GM19238 (cell line): ENCODE data around the gene TSEN34.
"Not testable (repeated sequence)": the region's sequence is repeated elsewhere in the genome, so short reads cannot be mapped to it uniquely, and the experiment has no call there.

Experiments used
- DNase-seq: peaks from one replicate; pipeline ENCODE4 v3.0.0; 2011; ENCODE audit warnings: low spot score; ENCODE audit not compliant: insufficient read length

TSEN34 gene

DNA sequence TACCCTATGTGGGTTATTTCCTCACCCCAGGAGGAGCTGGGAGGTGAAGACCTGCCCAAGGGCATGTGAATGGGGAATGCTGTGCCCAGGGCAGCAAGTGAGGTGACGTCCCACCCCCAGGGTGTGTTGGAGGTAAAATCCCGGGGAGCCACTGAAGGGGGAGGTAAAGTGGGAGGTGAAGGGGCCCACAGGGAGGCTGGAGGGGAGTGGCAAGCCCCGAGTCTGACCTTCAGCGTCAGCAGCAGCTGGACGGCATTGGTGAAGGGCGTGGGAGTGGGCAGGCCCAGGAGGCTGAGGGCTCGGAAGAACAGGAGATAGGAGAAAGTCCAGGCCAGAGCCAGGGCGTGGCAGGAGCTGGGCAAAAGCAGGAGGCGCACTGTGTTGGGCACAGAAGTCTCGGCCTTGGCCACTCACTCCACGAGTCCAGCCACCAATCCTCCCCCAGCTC is 4.2 kb upstream of the TSEN34 start:
- DNase-seq = no peak

DNA sequence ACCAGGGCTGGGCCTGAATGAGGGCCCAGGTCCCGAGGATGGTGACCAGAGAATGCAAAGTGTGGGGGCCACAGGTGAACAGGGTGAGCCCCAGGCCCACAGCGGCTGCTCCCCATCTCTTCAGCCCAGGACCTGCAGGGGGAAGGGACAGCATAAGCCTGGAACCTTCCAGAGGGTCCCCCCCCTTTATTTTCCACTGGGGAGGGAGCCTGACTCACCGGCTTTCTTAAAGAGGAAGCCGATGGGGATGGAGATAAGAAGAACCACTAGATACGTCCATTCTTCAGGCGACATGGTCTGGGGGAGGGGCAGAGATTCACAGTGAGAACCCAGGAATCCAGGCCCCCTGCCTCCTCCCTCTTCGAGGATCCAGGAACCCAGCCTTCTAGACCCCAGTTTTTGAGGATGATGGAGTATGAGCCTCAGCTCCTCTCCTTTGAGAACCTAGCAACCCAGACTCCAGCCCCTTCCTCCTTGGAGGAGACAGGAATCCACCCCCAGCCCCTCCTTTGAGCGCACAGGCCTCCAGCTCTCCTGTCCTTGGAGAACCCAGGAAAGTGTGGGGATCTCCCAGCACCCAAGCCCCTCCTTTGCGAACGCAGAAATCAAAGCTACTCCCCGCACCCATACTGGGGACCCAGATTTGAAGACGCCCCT is 2.8 kb upstream of the TSEN34 start:
- DNase-seq = no peak

DNA sequence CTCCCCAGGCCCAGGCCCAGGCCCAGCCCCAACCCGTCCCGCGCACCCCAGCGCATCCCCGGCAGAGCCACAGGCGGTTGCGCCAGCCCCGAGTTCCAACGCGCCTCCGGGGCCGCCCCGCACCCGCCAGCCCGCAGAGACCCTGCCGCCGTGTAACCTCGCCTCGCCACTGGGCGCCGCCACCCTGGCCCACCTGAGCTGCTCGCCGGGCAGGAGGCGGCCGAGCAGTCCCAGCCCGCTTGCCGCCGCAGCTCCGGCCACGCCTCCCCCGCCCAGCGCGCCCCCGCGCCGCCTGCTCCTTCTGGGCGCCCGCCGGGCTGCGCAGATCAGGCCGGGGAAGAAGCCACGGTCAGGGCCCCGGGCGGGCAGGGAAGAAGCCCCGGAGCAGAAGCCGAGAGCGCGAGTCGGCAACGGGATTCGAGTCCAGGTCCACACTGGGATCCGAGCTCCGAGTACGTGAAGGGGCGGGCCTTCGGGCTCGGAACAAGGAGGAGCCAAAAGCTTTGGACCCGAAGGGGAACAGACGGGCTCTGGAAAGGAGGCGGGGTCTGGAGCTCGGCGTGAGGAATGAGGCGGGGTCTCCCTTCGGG is 1.9 kb upstream of the TSEN34 start, which contains the start of gene MBOAT7:
Gene MBOAT7 (minus strand): TSS at position 436 of the 590 bp plus-strand sequence. CDS start 1,072 bp downstream, outside the sequence.
- DNase-seq = peak; percentile 82

DNA sequence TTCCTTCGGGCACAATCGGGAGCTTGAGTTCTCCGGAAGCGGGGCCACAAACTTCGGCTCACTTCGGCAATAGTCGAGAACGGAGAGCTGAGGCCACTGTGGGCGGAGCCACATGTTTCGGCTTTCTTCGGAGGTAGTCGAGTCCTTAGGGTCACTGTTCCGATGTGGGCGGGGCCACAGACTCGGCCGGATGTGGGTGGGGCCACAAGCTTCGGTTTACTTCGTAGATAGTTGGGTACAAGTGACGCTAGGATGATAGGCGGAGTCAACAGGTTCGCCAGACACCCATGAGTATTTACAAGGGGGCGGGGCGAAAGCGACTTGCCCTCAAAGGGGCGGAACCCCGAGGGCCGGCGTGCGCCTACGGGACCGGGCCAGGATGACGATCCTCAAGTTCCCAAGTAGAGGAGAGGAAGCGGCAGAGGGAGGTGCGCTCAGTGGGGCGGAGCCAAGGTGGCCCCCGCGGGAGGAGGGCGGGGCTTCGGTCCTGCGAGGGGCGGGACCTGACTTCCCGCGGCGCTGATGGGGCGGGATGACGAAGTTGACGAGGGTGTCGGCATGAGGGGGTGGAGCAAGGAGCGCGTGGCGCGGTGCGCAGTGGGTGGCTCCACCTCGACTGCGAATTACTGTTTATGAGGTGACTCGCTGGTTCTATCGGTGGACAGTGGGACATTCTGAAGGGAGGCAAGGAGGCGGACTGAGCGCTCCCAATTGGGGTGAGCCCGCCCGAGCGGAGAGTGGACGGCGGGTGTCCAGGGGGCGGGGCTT is 1.2 kb upstream of the TSEN34 start:
- DNase-seq = peak; percentile 92

DNA sequence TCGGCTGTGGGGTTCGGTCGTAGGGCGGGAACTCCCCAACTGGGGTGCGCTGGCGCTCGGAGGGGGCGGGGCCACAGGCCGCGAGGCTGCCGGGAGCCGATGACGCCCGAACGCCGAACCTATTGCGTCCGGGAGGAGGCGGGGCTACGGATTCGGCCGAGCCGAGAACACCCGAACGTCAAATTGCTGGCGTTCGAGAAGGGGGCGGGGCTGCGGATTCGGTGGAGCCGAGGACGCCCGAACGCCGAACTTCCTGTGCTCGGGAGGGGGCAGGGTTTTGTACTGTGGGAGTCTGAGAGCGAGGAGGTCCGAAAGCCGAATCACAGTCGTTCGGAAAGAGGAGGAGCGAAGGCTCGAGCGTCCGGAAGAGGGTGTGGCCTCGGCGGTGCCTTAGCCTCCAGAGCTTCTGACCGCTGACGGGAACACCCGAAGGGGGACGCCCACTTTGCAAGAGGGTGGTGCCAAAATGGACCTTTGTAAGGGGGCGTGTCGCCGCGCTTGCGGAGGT is 551 bp upstream of the TSEN34 start:
- DNase-seq = peak; percentile 77

DNA sequence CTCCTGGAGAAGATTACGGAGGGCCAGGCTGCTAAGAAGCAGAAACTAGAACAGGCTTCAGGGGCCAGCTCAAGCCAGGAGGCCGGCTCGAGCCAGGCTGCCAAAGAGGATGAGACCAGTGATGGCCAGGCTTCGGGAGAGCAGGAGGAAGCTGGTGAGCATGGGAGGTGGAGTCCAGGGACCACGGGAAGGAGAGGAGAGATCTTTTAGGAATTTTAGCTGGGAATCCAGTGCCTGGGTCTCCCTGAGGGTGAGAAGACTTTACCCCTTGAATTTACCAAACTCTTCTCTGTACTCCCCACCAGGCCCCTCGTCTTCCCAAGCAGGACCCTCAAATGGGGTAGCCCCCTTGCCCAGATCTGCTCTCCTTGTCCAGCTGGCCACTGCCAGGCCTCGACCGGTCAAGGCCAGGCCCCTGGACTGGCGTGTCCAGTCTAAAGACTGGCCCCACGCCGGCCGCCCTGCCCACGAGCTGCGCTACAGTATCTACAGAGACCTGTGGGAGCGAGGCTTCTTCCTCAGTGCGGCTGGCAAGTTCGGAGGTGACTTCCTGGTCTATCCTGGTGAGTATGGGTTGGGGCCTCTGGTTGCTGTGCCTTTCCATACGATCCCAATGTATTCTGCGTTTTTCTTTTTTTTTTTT is 824 bp downstream of the TSEN34 start:
- no peak for DNase-seq

DNA sequence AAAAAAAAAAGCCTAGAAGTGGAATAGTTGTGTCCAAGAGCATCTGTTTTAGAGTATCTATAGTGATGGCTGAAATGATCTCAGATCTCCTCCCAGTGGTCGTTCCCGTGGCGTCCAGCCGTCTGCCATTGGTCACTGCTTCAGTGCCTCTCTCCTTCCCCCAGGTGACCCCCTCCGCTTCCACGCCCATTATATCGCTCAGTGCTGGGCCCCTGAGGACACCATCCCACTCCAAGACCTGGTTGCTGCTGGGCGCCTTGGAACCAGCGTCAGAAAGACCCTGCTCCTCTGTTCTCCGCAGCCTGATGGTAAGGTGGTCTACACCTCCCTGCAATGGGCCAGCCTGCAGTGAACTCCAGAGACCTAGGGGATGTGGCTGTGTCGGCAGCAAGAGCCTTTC is 1.9 kb downstream of the TSEN34 start:
- DNase-seq = no peak

DNA sequence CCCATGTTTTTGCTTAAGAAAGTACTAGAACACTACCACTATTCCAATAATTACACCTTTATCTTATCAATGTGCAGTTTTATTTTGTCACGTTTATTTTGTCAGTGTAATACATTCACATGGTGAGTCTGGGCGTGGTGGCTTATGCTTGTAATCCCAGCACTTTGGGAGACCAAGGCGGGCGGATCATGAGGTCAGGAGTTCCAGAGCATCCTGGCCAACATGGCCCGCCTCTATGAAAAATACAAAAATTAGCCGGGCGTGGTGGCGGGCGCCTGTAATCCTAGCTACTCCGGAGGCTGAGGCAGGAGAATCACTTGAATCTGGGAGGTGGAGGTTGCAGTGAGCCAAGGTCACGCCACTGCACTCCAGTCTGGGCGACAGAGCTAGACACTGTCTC is 3.4 kb downstream of the TSEN34 start:
- DNase-seq = not testable (repeated sequence)

DNA sequence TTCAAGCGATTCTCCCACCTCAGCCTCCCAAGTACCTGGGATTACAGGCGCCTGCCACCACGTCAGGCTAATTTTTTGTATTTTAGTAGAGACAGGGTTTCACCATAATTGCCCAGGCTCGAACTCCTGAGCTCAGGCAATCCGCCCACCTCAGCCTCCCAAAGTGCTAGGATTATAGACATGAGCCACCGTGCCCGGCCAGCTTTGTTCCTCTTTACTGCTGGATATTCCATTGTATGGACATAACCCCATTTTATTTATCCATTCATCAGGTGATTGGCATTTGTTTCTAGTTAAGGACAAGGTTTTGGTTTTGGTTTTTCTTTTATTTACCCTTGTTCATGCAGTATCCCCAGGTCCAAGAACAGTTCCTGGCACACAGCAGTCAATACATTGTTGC is 5.4 kb downstream of the TSEN34 start:
- DNase-seq = no peak

DNA sequence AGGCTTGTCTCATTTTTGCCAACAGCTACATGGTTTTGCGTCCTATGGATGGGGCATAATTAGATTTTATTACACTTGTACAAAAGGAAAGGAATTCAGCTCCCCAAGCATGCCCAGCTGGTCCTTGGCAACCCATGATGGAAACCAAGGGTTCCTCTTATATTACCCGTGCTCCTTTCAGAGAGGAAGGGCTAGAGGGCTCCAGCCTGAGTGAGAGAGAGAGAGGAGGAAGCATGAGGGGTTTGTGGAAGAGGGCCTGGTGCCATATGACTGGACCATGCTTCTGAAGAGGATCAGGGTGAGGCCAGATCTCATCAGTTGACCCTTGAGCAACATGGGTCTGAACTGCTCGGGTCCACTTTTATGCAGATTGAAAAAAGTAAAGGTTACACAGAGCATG is 6.0 kb downstream of the TSEN34 start:
- DNase-seq = no peak

DNA sequence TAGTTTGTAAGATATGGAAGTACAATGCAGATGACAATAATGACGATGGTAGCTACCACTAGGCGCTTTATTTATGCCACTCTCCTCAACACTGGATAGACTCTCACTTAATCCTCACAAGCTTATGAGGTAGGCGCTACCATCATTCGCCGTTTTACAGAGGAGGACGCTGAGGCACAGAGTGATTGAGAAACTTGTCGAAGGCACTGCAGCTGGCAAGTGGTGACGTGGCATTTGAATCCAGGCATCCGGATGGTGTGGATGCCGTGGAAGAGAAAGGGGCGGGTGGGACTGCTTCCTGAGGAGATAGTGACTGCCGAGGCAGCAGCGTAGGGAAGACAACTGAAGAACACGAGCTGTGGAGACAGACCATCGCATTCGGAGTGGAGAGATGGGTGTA is 8.3 kb downstream of the TSEN34 start:
- no peak for DNase-seq

DNA sequence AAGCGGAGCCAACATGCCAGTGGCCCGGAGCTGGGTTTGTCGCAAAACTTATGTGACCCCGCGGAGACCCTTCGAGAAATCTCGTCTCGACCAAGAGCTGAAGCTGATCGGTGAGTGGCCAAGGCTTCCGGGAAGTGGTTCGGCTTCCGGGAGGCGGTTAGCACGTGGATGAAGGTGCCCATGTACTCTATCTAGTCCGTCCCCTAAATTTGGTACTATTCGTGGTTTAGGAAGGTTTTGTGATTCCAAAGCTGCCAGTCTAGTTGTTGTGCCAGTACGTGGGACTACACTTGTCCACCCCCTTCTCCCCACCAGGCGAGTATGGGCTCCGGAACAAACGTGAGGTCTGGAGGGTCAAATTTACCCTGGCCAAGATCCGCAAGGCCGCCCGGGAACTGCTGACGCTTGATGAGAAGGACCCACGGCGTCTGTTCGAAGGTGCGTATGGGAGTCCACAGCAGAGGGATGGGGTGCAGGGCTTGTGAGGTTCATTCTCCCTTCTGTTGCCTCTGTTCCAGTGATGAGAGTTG is 10.1 kb downstream of the TSEN34 start:
- no peak for DNase-seq

DNA sequence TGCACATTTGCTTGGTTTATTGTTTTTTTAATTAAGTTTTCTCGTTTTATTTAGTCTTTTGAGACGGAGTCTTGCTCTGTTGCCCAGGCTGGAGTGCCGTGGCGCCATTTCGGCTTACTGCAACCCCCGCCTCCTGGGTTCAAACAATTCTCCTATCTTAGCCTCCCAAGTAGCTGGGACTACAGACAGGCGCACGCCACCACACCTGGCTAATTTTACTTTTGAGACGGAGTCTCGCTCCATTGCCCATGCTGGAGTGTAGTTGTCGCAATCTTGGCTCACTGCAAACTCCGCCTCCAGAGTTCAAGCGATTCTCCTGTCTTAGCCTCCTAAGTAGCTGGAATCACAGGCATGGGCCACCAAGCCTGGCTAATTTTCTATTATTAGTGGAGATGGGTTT is 10.9 kb downstream of the TSEN34 start:
- no peak for DNase-seq

DNA sequence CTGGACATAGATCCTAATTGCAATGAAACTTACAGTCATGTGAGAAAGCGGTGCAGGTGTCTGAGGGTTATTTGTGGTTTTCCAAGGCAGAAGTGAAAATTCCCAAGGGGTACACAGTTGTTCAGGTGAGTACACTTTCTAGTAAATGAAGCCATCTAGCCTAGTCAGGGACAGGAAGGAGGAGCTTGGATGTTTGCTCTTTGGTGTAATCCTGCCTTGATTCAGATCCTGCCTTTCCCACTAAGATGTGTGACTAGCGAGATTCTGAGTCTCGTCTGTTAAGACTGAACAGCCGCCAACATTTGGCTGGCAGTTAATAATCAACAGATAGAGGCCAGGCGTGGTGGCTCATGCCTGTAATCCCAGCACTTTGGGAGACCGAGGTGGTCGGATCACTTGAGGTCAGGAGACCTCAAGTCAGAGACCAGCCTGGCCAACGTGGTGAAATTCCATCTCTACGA is 12.1 kb downstream of the TSEN34 start:
- DNase-seq = no peak

DNA sequence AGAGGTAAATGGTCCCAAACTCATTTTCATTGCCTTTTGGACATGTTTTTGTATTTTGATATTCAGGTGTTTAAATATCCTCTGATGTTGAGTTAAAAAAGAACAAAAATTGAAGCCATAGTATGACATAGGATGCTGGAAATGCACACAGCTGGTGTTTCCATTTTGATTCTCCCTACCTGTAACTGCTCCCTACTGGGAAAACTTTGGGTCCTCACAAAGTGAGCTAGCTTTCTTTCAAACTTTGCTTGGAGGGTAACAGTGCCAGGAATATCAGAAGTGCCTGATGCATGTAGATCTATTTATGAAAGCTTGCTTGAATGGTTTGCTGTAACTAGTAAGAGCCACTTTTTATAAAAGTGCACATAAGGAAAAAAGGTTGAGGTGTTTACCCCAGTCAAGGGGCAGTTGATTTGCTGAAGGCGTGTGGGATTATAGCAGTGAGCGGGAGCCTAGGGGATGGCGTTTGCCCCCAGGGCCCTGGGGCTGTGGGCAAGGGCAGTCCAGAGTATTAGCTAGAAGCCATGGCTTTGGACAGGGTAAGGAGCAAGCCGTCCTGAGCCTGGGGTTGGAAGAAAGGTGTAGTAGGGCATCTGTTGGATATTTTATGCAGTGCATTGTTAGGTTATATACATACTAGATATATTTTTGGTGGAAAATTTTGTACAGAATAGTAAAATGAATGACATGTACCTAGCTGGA is 13.8 kb downstream of the TSEN34 start:
- DNase-seq = no peak

DNA sequence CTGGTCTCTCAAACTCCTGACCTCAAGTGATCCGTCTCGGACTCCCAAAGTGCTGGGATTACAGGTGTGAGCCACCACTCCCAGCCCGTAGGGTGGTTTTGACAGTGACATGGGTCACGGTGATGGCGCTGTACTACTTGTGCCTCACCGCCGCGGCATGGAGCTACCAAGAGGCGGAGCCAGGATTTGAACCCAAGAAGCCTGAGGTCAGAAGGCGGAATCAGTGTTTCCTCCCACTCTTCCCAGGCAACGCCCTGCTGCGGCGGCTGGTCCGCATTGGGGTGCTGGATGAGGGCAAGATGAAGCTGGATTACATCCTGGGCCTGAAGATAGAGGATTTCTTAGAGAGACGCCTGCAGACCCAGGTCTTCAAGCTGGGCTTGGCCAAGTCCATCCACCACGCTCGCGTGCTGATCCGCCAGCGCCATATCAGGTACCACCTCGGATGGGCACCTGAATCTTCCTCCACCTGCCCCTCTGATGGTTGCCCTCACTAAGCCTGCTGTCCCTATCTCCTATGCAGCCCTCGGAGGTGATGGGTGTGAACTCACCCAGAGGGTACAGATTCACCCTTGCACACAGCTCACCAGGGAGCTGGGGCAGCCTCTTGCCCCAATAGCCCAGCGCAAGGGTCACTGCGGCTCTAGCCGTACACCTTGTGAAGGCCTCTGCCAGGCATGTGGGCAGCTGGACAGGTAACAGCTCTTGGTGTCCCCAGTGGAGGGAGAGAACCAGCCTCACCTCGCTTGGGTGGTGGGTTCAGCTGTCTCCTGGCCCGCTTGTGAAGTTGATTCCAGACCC is 15.1 kb downstream of the TSEN34 start:
- DNase-seq = no peak

DNA sequence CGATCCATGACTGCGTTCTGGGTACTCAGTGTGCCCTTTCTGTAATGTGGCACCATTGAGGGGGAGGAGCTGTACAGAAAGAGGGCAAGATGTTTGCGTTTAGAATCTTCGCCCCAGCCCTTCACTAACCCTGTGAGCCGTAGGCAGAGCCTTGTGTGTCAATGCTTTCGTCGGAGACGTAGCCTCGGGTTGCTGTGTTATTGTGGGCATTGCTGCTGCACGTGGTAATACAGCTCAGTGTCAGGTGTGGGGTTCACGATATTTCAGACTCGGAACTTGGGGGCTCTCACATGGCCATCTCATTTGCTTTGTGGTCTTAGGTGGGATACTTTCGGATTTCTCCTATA is 15.7 kb downstream of the TSEN34 start:
- DNase-seq = no peak

DNA sequence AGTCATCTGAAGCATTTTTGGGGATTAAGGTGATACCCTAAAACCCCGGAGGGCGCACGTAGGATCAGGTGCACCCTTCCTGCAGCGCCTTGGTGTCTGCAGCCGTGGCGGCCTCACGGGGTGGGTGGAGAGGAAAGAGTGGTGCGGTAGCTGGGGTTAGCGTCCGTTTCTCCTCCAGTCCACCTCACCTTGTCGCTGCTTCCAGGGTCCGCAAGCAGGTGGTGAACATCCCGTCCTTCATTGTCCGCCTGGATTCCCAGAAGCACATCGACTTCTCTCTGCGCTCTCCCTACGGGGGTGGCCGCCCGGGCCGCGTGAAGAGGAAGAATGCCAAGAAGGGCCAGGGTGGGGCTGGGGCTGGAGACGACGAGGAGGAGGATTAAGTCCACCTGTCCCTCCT is 16.1 kb downstream of the TSEN34 start:
- not testable (repeated sequence) for DNase-seq

DNA sequence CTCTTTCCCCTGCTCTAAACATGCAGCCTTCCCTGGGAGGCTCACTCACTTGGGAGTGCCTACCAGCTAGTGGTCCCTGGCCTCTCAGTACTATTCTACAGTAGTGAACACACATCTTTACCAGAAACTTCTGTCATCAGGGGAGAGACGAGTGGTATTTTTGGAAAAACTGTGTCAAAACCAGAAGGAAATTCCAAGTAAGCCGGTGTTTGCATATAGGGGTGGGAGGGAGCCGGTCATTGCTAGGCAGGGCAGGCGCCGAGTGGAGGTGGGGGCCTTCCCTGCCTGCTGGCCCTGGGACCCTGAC is 16.5 kb downstream of the TSEN34 start:
- DNase-seq = no peak
